Measurements from ENCODE around the gene NELL2.

The NELL2 gene

GRCh38 chr12:44647917-44648690, 228.0 kb downstream of the NELL2 start:
- TF ChIP-seq CTCF (IDR thresholded peaks at IDR 0.05; ENCODE audit: low read depth, low read length): no peak

GRCh38 chr12:44640427-44641190, 235.5 kb downstream of the NELL2 start:
- H3K4me3 ChIP-seq (ENCODE audit: low read depth, low read length): no peak overlapping the region
- no peak for TF ChIP-seq CTCF (IDR thresholded peaks at IDR 0.05; ENCODE audit: low read depth, low read length)

More at GRCh38 chr12:44647917-44648690, 228.0 kb downstream of the NELL2 start:
- H3K4me3 ChIP-seq (ENCODE audit: low read depth, low read length): no peak overlapping the region

GRCh38 chr12:44637875-44638274, 238.2 kb downstream of the NELL2 start:
- no peak overlapping the region for H3K4me3 ChIP-seq (ENCODE audit: low read depth, low read length)
- TF ChIP-seq CTCF (IDR thresholded peaks at IDR 0.05; ENCODE audit: low read depth, low read length): no peak

- no peak overlapping the region for H3K4me3 ChIP-seq (ENCODE audit: low read depth, low read length)
- no peak for TF ChIP-seq CTCF (IDR thresholded peaks at IDR 0.05; ENCODE audit: low read depth, low read length)
Measured at GRCh38 chr12:44628180-44628579, 247.9 kb downstream of the NELL2 start.

- H3K4me3 ChIP-seq (ENCODE audit: low read depth, low read length): no peak overlapping the region
Measured at GRCh38 chr12:44627387-44628166, 248.5 kb downstream of the NELL2 start.

GRCh38 chr12:44626883-44627282, 249.2 kb downstream of the NELL2 start:
- TF ChIP-seq CTCF (IDR thresholded peaks at IDR 0.05; ENCODE audit: low read depth, low read length): no peak
- H3K4me3 ChIP-seq (ENCODE audit: low read depth, low read length): no peak overlapping the region

More at GRCh38 chr12:44627387-44628166, 248.5 kb downstream of the NELL2 start:
- TF ChIP-seq CTCF (IDR thresholded peaks at IDR 0.05; ENCODE audit: low read depth, low read length): no peak
